ENCODE measurements around the gene TUBA1B.

Gene TUBA1B

GRCh38 chr12:49126852-49127763 is 4.1 kb downstream of the TUBA1B start:
- DNase-seq (ENCODE audit: low read depth), result no peak

- peak; percentile 60 for DNase-seq (ENCODE audit: low read depth)
These were observed 10.0 kb downstream of the TUBA1B start for GRCh38 chr12:49121047-49121696.

GRCh38 chr12:49111206-49111605 is 20.0 kb downstream of the TUBA1B start:
- DNase-seq (ENCODE audit: low read depth), result no peak

GRCh38 chr12:49110464-49111155 is 20.6 kb downstream of the TUBA1B start, which contains the start of gene LMBR1L:
TSS of gene LMBR1L (minus strand) at chr12:49110847. CDS start at chr12:49110555, 292 bp downstream.
- peak; percentile 97 for DNase-seq (ENCODE audit: low read depth)

GRCh38 chr12:49109641-49110463 is 21.3 kb downstream of the TUBA1B start:
- no peak for DNase-seq (ENCODE audit: low read depth)

- no peak for DNase-seq (ENCODE audit: low read depth)
These were observed 22.2 kb downstream of the TUBA1B start for GRCh38 chr12:49108958-49109404.

- DNase-seq (ENCODE audit: low read depth), result no peak
These were observed 25.6 kb downstream of the TUBA1B start for GRCh38 chr12:49105504-49106084.

GRCh38 chr12:49104822-49105221 is 26.4 kb downstream of the TUBA1B start:
- no peak for DNase-seq (ENCODE audit: low read depth)

GRCh38 chr12:49100380-49100779 is 30.8 kb downstream of the TUBA1B start:
- no peak for DNase-seq (ENCODE audit: low read depth)

- DNase-seq (ENCODE audit: low read depth), result no peak
These were observed 32.5 kb downstream of the TUBA1B start for GRCh38 chr12:49098703-49099102.

GRCh38 chr12:49098035-49098451 is 33.2 kb downstream of the TUBA1B start:
- peak; percentile 20 for DNase-seq (ENCODE audit: low read depth)

- no peak for DNase-seq (ENCODE audit: low read depth)
These were observed 33.8 kb downstream of the TUBA1B start for GRCh38 chr12:49097381-49097780.

- no peak for DNase-seq (ENCODE audit: low read depth)
These were observed 36.2 kb downstream of the TUBA1B start for GRCh38 chr12:49094975-49095365.

GRCh38 chr12:49094160-49094974 is 36.8 kb downstream of the TUBA1B start, which contains the start of gene DHH:
TSS of gene DHH (minus strand) at chr12:49094801. CDS start at chr12:49094512, 289 bp downstream.
- no peak for DNase-seq (ENCODE audit: low read depth)

- no peak for DNase-seq (ENCODE audit: low read depth)
These were observed 37.4 kb downstream of the TUBA1B start for GRCh38 chr12:49093792-49094159.

- no peak for DNase-seq (ENCODE audit: low read depth)
These were observed 38.3 kb downstream of the TUBA1B start for GRCh38 chr12:49092816-49093406.

- DNase-seq (ENCODE audit: low read depth), result no peak
These were observed 38.9 kb downstream of the TUBA1B start for GRCh38 chr12:49092086-49092815.

- DNase-seq (ENCODE audit: low read depth), result no peak
These were observed 39.4 kb downstream of the TUBA1B start for GRCh38 chr12:49091836-49092085.

GRCh38 chr12:49091056-49091835 is 39.9 kb downstream of the TUBA1B start:
- DNase-seq (ENCODE audit: low read depth), result no peak
